ENCODE measurements around the gene TSR3.

- TF ChIP-seq, protein P1, sequence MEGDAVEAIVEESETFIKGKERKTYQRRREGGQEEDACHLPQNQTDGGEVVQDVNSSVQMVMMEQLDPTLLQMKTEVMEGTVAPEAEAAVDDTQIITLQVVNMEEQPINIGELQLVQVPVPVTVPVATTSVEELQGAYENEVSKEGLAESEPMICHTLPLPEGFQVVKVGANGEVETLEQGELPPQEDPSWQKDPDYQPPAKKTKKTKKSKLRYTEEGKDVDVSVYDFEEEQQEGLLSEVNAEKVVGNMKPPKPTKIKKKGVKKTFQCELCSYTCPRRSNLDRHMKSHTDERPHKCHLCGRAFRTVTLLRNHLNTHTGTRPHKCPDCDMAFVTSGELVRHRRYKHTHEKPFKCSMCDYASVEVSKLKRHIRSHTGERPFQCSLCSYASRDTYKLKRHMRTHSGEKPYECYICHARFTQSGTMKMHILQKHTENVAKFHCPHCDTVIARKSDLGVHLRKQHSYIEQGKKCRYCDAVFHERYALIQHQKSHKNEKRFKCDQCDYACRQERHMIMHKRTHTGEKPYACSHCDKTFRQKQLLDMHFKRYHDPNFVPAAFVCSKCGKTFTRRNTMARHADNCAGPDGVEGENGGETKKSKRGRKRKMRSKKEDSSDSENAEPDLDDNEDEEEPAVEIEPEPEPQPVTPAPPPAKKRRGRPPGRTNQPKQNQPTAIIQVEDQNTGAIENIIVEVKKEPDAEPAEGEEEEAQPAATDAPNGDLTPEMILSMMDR (IDR thresholded peaks at IDR 0.05) = no peak
- TF ChIP-seq POLR2A (IDR thresholded peaks at IDR 0.05) = no peak
These were observed 8.9 kb downstream of the TSR3 start for GRCh38 chr16:1342526-1343427.

Data from testis (tissue), 2 donors.